Measurements from ENCODE around the gene POPDC2. TPM values are rescaled to one million over a fixed set of nuclear protein-coding genes. Genes with fewer than 3 reads are reported as not detected.

Gene POPDC2, protein sequence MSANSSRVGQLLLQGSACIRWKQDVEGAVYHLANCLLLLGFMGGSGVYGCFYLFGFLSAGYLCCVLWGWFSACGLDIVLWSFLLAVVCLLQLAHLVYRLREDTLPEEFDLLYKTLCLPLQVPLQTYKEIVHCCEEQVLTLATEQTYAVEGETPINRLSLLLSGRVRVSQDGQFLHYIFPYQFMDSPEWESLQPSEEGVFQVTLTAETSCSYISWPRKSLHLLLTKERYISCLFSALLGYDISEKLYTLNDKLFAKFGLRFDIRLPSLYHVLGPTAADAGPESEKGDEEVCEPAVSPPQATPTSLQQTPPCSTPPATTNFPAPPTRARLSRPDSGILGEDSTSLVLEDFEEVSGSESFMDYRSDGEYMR
- total RNA-seq, result 1 to 10 TPM; 2.1 to 2.3 TPM

DNA sequence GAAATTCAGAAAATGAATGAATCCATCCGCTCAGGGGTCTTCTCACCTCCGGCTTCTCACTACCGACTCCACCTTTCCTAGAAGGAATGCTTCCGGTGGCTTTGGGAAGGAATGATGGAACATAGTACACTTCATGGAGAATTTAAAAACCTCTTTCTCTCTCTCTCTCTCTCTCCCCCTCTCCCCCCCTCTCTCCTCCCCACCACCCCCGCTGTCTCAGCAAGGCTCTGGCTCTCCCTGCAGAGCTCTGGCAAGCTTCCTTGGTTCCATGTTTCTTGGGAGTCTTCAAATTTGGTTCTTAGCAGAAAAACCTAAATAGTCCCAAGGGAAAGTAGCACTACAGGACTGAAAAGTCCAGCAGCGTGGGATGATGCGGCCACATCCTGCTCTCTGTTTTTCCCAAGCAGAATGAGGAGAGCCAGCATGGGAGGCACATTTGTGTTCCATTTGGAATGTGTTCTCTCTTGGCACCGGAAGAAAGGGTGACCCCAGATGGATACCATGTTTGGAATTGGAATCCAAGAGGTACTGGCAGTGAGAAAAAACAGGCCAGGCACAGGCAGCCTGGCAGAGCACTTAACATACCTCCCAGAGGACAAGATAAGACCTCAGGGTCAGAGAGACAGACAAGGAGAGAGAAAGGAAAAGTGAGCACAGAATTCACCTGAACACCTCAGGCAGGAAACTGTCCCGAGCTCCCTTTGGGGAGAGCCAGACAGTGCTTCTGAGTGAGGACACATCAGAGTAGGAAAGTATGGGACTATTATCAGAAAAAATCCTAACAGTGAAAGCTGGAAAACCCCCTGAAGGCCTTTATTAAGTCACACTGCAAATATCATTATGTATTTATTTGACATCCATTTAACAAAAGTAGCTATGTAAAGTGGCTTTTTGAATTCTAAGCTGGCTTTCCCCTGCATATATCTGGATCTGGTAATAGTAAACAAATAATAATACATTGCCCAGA is at the start of gene POPDC2:
Gene POPDC2 (minus strand): TSS at position 116 of the 967 bp plus-strand sequence. CDS start 166 bp downstream, outside the sequence.
- CTCF ChIA-PET, result no interaction called here
- no peak within 1 kb of the TSS for H3K27ac Mint-ChIP-seq
- H3K4me1 Mint-ChIP-seq (ENCODE audit: low read depth), result no peaks in the 10 kb centered on the region
- no peak within 1 kb of the TSS for H3K4me3 Mint-ChIP-seq
- no peak for DNase-seq
- H3K9me3 Mint-ChIP-seq, result no peaks in the 10 kb centered on the region
- H3K27me3 Mint-ChIP-seq, result no peaks in the 10 kb centered on the region
- intact Hi-C loops (cut with micrococcal nuclease), result no loop called here
- peaks cover 10% of the 10 kb centered on the region for H3K36me3 Mint-ChIP-seq
- POLR2A ChIA-PET, result no interaction called here

DNA sequence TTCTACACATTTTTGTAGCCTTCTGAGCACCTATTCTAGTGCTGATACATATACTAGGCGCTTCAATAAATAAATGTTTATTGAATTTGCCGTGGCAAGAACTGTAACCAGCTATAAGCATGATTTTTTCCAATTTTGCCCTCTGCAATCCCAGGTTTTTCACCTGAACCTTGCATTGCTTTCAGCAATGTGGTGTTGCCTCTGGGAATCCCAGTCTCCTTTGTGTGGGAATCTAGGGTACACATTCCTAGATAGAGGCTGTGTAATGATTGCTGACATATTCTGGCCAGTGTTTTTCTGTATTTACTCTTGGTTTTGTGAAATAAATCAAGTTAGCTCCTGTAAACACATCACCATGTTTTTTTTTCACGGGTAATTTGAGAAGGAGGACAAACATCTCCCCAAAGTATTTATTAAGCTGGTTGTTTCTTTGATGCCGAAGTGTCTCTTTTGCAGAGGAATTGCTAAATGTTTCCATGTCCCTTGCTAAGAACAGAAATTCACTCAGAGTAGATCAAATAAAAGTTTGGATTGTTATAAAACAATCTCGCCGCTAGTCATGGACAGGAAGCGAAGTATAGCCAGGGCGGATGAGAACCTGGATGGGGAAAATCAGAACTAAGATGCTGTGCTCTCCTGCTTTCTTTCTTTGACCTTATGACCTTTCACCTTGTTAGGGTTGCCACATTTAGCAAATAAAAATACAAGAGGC is 43.6 kb upstream of the POPDC2 start:
- Mint-ChIP-seq H3K27me3 (no peaks in the 10 kb centered on the region), H3K27ac (no peak overlapping the region)

DNA sequence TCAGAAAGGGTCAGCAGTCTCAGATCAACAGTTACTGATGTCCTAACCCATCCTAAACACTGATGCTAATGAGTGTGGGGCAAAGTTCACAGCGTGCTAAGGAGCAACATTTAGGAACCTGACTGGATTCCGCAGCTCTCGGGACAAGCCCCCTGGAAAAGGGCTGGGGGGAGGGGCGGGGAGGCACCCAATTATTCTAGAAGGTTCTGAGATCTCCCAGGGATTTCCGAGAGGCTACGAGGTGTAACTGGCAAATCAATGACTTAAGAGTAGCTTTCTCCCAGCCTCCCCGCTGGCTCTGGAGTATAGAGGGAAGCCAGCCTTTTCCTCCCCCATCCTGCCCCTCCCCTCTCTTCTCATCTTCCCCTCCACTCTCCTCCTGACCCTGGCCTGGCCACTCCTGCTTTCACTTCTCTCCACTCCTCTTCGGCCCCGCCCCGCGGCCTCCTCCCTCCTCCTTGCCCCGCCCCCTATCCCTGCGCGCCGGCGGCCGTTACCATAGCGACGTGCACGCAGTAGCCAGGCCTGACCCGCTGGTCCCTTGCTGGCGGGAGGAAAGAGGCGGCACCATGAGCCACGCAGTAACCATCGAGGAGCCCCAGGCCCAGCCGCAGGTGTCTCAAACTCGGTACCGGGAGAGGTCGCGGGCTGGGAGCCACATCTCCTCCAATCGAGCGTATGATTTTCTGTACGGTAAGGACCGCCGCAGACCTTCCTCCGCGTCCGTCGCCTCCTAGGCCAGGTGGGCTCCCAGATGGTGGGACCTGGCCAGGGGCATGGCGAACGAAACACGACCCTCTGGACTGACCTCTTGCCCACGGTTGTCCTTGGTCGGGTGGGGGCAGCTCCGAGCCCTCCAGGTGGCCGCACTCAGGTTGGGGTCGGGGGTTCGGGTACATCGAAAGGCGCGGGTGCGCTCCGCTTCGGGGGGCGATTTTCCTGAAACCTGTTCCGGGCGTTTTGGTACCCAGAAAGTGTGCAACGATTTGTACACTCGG is 42.4 kb upstream of the POPDC2 start, which contains the start of gene CFAP91:
Gene CFAP91 (plus strand): TSS at position 493 of the 998 bp plus-strand sequence. CDS start 77 bp downstream, at position 570.
- H3K4me3 Mint-ChIP-seq, result peak within 1 kb of the TSS; percentile 74
- peaks cover 2% of the 10 kb centered on the region for H3K36me3 Mint-ChIP-seq
- intact Hi-C loops (cut with micrococcal nuclease), result loop anchor here (1.0 to 5.0 kb wide), 3 partner anchors 109 to 466 kb away; partner anchors contain the start of gene GSK3B
- POLR2A ChIA-PET, result no interaction called here
- H3K27me3 Mint-ChIP-seq, result no peaks in the 10 kb centered on the region
- peaks cover 43% of the 10 kb centered on the region for H3K4me1 Mint-ChIP-seq (ENCODE audit: low read depth)
- no peaks in the 10 kb centered on the region for H3K9me3 Mint-ChIP-seq
- DNase-seq, result peak; percentile 92
- CTCF ChIA-PET, result interaction anchor here (0.8 kb wide), 1 partner anchor 25 kb away, joined by 3 read pairs; no protein-coding TSS in a partner anchor
- H3K27ac Mint-ChIP-seq, result no peak within 1 kb of the TSS

More for the DNA sequence above, 43.6 kb upstream of the POPDC2 start:
- DNase-seq, result no peak
- Mint-ChIP-seq H3K4me1 (ENCODE audit: low read depth) (peaks cover 43% of the 10 kb centered on the region), H3K4me3 (peak overlapping the region; percentile 74), H3K36me3 (peaks cover 2% of the 10 kb centered on the region), H3K9me3 (no peaks in the 10 kb centered on the region)
- ChIA-PET POLR2A (no interaction called here), CTCF (no interaction called here)
- intact Hi-C loops (cut with micrococcal nuclease), result loop anchor here (1.0 to 5.0 kb wide), 3 partner anchors 108 to 467 kb away; partner anchors contain the start of gene GSK3B

DNA sequence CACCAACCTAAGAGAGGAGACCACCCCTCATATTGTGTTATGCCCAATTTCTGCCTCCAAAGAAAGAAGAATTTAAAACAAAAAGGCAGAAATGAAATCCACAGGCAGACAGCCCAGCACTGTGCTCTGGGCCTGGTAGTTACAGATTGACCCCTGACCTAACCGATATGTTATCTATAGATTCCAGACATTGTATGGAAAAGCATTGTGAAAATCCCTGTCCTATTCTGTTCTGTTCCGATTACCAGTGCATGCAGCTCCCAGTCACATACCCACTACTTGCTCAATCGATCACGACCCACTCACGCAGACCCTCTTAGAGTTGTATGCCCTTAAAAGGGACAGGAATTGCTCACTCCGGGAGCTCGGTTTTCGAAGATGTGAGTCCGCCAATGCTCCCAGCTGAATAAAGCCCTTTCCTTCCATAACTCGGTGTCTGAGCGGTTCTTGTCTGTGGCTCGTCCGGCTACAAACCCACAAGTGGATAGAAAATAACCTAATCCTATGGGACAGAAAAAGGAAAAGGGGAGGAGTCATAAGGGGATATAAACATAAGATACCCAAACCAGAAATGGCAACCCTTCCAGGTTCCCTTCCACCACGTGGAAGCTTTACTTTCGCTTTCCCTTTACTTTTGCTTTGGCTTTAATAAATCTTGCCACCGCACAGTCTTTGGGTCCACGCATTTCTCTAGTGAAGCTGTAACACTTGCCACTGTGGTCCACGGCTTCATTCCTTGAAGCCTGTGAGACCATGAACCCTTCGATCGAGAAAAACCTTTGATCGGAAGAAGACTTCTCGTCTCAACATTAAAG is 40.7 kb upstream of the POPDC2 start:
- ChIA-PET POLR2A (interaction anchor here (1.1 kb wide), 1 partner anchor 24 kb away, joined by 4 read pairs; the partner anchor contains the start of gene COX17), CTCF (interaction anchor here (1.3 to 1.4 kb wide), 2 partner anchors 11 to 460 kb away, joined by 5 to 7 read pairs; partner anchors contain the start of gene B4GALT4)
- Mint-ChIP-seq H3K27ac (peak overlapping the region; percentile 94), H3K9me3 (no peaks in the 10 kb centered on the region), H3K4me3 (peak overlapping the region; percentile 25), H3K27me3 (no peaks in the 10 kb centered on the region), H3K36me3 (peaks cover 2% of the 10 kb centered on the region), H3K4me1 (ENCODE audit: low read depth) (peaks cover 43% of the 10 kb centered on the region)
- no peak for DNase-seq
- intact Hi-C loops (cut with micrococcal nuclease), result loop anchor here (1.0 to 5.0 kb wide), 9 partner anchors 24 to 464 kb away; partner anchors contain the start of genes ARHGAP31, COX17 and TMEM39A

DNA sequence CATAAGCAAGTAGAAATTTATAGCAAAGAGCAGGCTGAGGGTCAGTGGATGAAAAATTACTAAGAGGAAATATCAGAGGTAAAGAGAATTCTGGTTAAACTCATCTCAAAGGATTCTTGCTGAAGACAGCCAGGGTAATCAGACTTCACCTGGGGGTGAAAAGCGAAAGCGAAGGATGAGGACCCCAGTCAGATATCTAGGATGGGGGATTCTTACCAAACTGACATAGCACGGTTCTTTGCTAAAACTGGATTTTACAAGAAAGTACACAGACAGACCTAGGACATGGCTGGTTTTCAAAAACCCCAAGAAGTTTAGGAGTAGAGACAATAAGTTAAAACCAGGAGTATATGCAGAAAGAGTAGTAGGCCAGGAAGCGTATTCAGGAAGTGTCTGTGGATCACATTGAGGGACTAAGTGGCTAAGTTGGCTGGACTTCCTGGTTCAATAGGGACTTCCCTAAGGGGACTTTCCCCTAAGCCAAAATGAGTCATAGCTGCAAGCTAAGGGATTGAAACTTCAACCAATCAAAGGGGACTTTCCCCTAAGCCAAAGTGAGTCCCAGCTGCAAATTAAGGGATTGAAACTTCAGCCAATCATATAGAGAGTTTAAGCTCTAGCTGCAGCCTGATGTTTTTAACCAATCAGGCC is 40.0 kb upstream of the POPDC2 start:
- intact Hi-C loops (cut with micrococcal nuclease), result loop anchor here (1.0 to 5.0 kb wide), 9 partner anchors 23 to 463 kb away; partner anchors contain the start of genes ARHGAP31, COX17 and TMEM39A
- Mint-ChIP-seq H3K36me3 (peaks cover 2% of the 10 kb centered on the region), H3K9me3 (no peaks in the 10 kb centered on the region), H3K4me3 (peak overlapping the region; percentile 20), H3K27ac (peak overlapping the region; percentile 94), H3K4me1 (ENCODE audit: low read depth) (peaks cover 43% of the 10 kb centered on the region), H3K27me3 (no peaks in the 10 kb centered on the region)
- DNase-seq, result peak; percentile 38
- CTCF ChIA-PET, result interaction anchor here (1.3 to 1.4 kb wide), 2 partner anchors 10 to 459 kb away, joined by 5 to 7 read pairs; partner anchors contain the start of gene B4GALT4
- POLR2A ChIA-PET, result interaction anchor here (1.1 kb wide), 1 partner anchor 24 kb away, joined by 4 read pairs; the partner anchor contains the start of gene COX17

DNA sequence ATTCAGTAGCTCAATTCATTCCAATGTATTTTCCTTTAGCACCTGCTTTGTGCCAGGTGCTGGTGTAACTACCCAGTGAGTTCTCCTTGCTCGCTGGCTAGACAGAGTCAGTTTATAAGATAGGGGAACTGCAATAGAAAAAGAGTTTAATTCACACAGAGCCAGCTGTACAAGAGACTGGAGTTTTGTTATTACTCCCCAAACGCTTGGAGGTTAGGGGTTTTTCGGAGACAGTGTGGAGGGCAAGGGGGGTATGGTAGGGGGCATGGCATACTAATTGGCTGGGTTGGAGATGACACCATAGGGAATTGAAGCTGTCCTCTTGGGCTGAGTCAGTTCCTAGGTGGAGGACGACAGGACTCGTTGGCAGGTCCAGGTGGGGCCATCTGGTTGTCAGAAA is 37.0 kb upstream of the POPDC2 start:
- Mint-ChIP-seq H3K4me1 (ENCODE audit: low read depth) (peaks cover 29% of the 10 kb centered on the region), H3K4me3 (no peak overlapping the region), H3K36me3 (peaks cover 2% of the 10 kb centered on the region), H3K9me3 (no peaks in the 10 kb centered on the region), H3K27me3 (no peaks in the 10 kb centered on the region), H3K27ac (no peak overlapping the region)
- ChIA-PET CTCF (interaction anchor here (1.3 kb wide), 1 partner anchor 814 kb away, joined by 5 read pairs; no protein-coding TSS in a partner anchor), POLR2A (no interaction called here)
- intact Hi-C loops (cut with micrococcal nuclease), result no loop called here
- DNase-seq, result no peak

DNA sequence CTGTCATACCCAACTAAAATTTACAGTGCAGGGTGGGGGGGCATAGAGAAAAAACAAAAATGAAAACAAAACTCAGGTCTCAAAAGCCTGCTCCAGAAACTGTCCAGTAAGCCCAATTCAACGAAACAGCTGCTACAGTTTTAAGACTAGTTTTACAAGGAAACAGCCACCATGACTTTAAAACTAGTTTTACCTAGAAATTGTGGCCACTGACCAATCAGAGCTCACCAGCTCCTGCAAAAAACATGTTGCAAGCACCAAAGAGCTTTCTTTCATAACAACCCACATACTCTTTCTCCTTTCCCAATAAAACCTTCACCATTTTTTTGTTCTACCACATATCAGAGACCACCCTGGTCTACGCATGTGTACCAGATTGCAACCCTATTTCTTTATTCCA is 35.1 kb upstream of the POPDC2 start:
- H3K4me3 Mint-ChIP-seq, result no peak overlapping the region
- no peak overlapping the region for H3K27ac Mint-ChIP-seq
- no peaks in the 10 kb centered on the region for H3K27me3 Mint-ChIP-seq
- intact Hi-C loops (cut with micrococcal nuclease), result no loop called here
- POLR2A ChIA-PET, result no interaction called here
- no peak for DNase-seq
- CTCF ChIA-PET, result interaction anchor here (0.8 kb wide), 1 partner anchor 454 kb away, joined by 3 read pairs; no protein-coding TSS in a partner anchor
- no peaks in the 10 kb centered on the region for H3K36me3 Mint-ChIP-seq
- H3K4me1 Mint-ChIP-seq (ENCODE audit: low read depth), result peaks cover 12% of the 10 kb centered on the region
- no peaks in the 10 kb centered on the region for H3K9me3 Mint-ChIP-seq

DNA sequence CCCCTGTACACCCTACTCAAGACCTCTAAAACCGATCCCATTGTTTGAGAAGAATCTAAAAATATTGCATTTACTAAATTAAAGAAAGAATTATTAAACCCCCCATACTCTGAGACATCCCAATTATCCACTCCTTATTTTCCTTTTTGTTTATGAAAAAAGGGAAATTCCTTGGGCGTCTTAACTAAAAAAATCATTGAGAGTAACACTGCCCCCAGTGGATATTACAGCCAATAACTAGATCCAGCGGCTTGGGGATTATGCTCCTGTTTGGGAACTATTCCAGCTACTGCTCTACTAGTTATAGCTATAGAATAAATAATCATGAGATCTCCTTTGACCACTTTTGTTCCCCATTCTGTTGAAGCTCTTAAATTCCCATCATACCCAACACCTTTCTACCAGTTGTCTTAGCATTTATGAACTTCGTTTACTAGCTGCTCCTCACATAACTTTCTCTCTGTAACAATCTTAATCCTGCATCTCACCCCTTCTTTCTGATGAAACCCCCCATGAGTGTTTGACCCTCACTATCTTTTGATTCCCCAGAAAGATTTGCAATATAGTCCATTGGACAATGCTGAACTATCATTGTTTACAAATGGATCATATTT is 29.8 kb upstream of the POPDC2 start:
- ChIA-PET CTCF (interaction anchor here (0.6 to 2.0 kb wide), 10 partner anchors 9 to 806 kb away, joined by 3 to 13 read pairs (median 3); no protein-coding TSS in a partner anchor), POLR2A (no interaction called here)
- no peak for DNase-seq
- Mint-ChIP-seq H3K4me1 (ENCODE audit: low read depth) (no peaks in the 10 kb centered on the region), H3K9me3 (peaks cover 3% of the 10 kb centered on the region), H3K36me3 (no peaks in the 10 kb centered on the region), H3K27me3 (peaks cover 2% of the 10 kb centered on the region), H3K4me3 (no peak overlapping the region), H3K27ac (no peak overlapping the region)
- intact Hi-C loops (cut with micrococcal nuclease), result no loop called here

DNA sequence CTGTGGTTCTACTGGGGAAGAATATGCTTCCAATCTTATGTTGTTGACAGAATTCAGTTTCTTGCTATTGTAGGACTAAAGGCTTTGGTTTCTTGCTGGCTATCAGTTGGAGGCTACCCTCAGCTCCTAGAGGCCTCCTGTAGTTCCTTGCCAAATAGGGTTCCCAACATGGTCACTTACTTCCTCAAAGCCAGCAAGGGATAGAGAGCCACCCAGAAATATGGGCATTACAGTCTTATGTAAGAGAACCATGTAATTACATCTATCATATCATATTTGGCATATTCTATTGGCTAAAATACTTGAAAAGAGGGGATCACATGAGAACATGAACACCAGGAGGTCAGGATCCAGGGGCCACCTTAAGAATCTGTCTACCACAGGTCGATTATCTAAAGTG is 23.0 kb upstream of the POPDC2 start:
- no peaks in the 10 kb centered on the region for H3K4me1 Mint-ChIP-seq (ENCODE audit: low read depth)
- CTCF ChIA-PET, result interaction anchor here (0.6 to 6.9 kb wide), 3 partner anchors 13 to 828 kb away, joined by 4 to 43 read pairs (median 4); no protein-coding TSS in a partner anchor
- H3K27ac Mint-ChIP-seq, result no peak overlapping the region

More for the DNA sequence above, 23.0 kb upstream of the POPDC2 start:
- no peak for DNase-seq
- Mint-ChIP-seq H3K36me3 (no peaks in the 10 kb centered on the region), H3K4me3 (no peak overlapping the region), H3K27me3 (peaks cover 2% of the 10 kb centered on the region), H3K9me3 (peaks cover 3% of the 10 kb centered on the region)
- intact Hi-C loops (cut with micrococcal nuclease), result no loop called here
- POLR2A ChIA-PET, result no interaction called here
